Stimulated activated CD8-positive, alpha-beta memory T cell treated with anti-CD3 and anti-CD28 coated beads, Interleukin-4, amount 100 ng/mL, for 1 hour (primary cell): Measurements from ENCODE around the gene SLC1A1.
"Not testable (repeated sequence)": the region's sequence is repeated elsewhere in the genome, so short reads cannot be mapped to it uniquely, and the experiment has no call there.

Experiments
- DNase-seq, 2 donors: peaks; one replicate each; pipeline ENCODE4 v3.0.0-alpha.2; 2020; ENCODE audit warnings: low read depth in 2 of 2, low spot score in 1 of 2

The SLC1A1 gene

GRCh38 chr9:4541281-4541680 is 51.0 kb downstream of the SLC1A1 start:
- DNase-seq: no peak

- DNase-seq: no peak
Measured at GRCh38 chr9:4541856-4542255, 51.6 kb downstream of the SLC1A1 start.

GRCh38 chr9:4544714-4545113 is 54.4 kb downstream of the SLC1A1 start:
- DNase-seq: not testable (repeated sequence)

- DNase-seq: no peak
Measured at GRCh38 chr9:4547016-4547415, 56.7 kb downstream of the SLC1A1 start.

GRCh38 chr9:4548811-4549725 is 58.8 kb downstream of the SLC1A1 start:
- no peak for DNase-seq

- no peak for DNase-seq
Measured at GRCh38 chr9:4549751-4550295, 59.6 kb downstream of the SLC1A1 start.

- DNase-seq: no peak
Measured at GRCh38 chr9:4550777-4551484, 60.7 kb downstream of the SLC1A1 start.

GRCh38 chr9:4553951-4554381 is 63.7 kb downstream of the SLC1A1 start:
- DNase-seq: no peak

GRCh38 chr9:4555236-4555635 is 65.0 kb downstream of the SLC1A1 start:
- DNase-seq: no peak

GRCh38 chr9:4558371-4558998 is 68.2 kb downstream of the SLC1A1 start:
- DNase-seq: no peak

GRCh38 chr9:4559261-4560182 is 69.3 kb downstream of the SLC1A1 start:
- DNase-seq: no peak

GRCh38 chr9:4563105-4563504 is 72.8 kb downstream of the SLC1A1 start:
- DNase-seq: no peak

- DNase-seq: no peak
Measured at GRCh38 chr9:4566806-4567205, 76.5 kb downstream of the SLC1A1 start.

GRCh38 chr9:4567601-4568000 is 77.3 kb downstream of the SLC1A1 start:
- no peak for DNase-seq

GRCh38 chr9:4569101-4569500 is 78.8 kb downstream of the SLC1A1 start:
- DNase-seq: no peak

- DNase-seq: no peak
Measured at GRCh38 chr9:4572184-4572826, 82.0 kb downstream of the SLC1A1 start.

- no peak for DNase-seq
Measured at GRCh38 chr9:4573176-4573575, 82.9 kb downstream of the SLC1A1 start.

- no peak for DNase-seq
Measured at GRCh38 chr9:4573634-4574389, 83.5 kb downstream of the SLC1A1 start.

GRCh38 chr9:4574657-4575243 is 84.5 kb downstream of the SLC1A1 start:
- DNase-seq: no peak
